ENCODE results near the gene CPB1.

CPB1 gene

GRCh38 chr3:148865049-148865448, 37.4 kb downstream of the CPB1 start, which contains the start of gene CPA3:
Gene CPA3 (plus strand): TSS chr3:148865296. CDS start chr3:148865308, 12 bp downstream.
- H3K4me3 ChIP-seq (ENCODE audit: low read depth, low read length), result no peak within 1 kb of the TSS
- TF ChIP-seq, protein P1, sequence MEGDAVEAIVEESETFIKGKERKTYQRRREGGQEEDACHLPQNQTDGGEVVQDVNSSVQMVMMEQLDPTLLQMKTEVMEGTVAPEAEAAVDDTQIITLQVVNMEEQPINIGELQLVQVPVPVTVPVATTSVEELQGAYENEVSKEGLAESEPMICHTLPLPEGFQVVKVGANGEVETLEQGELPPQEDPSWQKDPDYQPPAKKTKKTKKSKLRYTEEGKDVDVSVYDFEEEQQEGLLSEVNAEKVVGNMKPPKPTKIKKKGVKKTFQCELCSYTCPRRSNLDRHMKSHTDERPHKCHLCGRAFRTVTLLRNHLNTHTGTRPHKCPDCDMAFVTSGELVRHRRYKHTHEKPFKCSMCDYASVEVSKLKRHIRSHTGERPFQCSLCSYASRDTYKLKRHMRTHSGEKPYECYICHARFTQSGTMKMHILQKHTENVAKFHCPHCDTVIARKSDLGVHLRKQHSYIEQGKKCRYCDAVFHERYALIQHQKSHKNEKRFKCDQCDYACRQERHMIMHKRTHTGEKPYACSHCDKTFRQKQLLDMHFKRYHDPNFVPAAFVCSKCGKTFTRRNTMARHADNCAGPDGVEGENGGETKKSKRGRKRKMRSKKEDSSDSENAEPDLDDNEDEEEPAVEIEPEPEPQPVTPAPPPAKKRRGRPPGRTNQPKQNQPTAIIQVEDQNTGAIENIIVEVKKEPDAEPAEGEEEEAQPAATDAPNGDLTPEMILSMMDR (IDR thresholded peaks at IDR 0.05; ENCODE audit: low read depth, low read length), result no peak

- no peak overlapping the region for H3K4me3 ChIP-seq (ENCODE audit: low read depth, low read length)
- TF ChIP-seq, protein P1 (IDR thresholded peaks at IDR 0.05; ENCODE audit: low read depth, low read length), result no peak
Observed at GRCh38 chr3:148866261-148866660, 38.6 kb downstream of the CPB1 start.

- H3K4me3 ChIP-seq (ENCODE audit: low read depth, low read length), result no peak overlapping the region
Observed at GRCh38 chr3:148873270-148873927, 45.8 kb downstream of the CPB1 start.

GRCh38 chr3:148873977-148874376, 46.4 kb downstream of the CPB1 start:
- TF ChIP-seq, protein P1 (IDR thresholded peaks at IDR 0.05; ENCODE audit: low read depth, low read length), result no peak
- no peak overlapping the region for H3K4me3 ChIP-seq (ENCODE audit: low read depth, low read length)

More at GRCh38 chr3:148873270-148873927, 45.8 kb downstream of the CPB1 start:
- TF ChIP-seq, protein P1 (IDR thresholded peaks at IDR 0.05; ENCODE audit: low read depth, low read length), result no peak

GRCh38 chr3:148878095-148878494, 50.5 kb downstream of the CPB1 start:
- no peak overlapping the region for H3K4me3 ChIP-seq (ENCODE audit: low read depth, low read length)
- TF ChIP-seq, protein P1 (IDR thresholded peaks at IDR 0.05; ENCODE audit: low read depth, low read length), result no peak

GRCh38 chr3:148879256-148879655, 51.6 kb downstream of the CPB1 start:
- TF ChIP-seq, protein P1 (IDR thresholded peaks at IDR 0.05; ENCODE audit: low read depth, low read length), result no peak
- H3K4me3 ChIP-seq (ENCODE audit: low read depth, low read length), result no peak overlapping the region

GRCh38 chr3:148880681-148881080, 53.1 kb downstream of the CPB1 start:
- no peak overlapping the region for H3K4me3 ChIP-seq (ENCODE audit: low read depth, low read length)

More at GRCh38 chr3:148880681-148881080, 53.1 kb downstream of the CPB1 start:
- TF ChIP-seq, protein P1 (IDR thresholded peaks at IDR 0.05; ENCODE audit: low read depth, low read length), result no peak

All from WI38 (cell line).